Measurements from ENCODE around the gene CLDN34. TPM values are rescaled to one million over a fixed set of nuclear protein-coding genes. Genes with fewer than 3 reads are reported as not detected.

CLDN34 gene
- total RNA-seq, 2 experiments from 2014 or later = not detected

DNA sequence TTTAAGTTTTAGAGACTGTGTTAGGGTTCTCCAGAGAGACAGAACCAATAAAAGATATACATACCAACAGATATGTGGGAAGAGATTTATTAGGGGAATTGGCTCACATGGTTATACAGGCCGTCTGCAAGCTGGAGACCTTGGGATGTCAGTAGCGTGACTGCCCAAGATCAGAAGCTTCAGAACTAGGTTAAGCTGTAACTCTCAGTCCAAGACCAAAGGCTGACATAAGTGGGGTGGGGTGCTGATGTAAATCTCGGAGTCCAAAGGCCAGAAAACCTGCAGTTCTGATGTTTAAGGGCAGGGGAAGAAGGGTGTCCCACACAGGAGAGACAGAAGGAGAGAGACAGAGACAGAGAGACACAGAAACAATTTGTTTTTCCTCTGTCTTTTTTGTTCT, 10.5 kb downstream of the CLDN34 start:
- intact Hi-C loops (cut with micrococcal nuclease; ENCODE audit: unreplicated experiment) = no loop called here
- BruUV-seq (replicated peaks) = no TSS peak
- H3K36me3 ChIP-seq (ENCODE audit: insufficient read depth, low read length) = no peaks in the 10 kb centered on the region
- POLR2A ChIA-PET = no interaction called here
- H2AFZ ChIP-seq (ENCODE audit: low read length) = no peak overlapping the region
- TF ChIP-seq CTCF (conservative IDR thresholded peaks at IDR 0.05; ENCODE audit: low read length) (no peak), EZH2phosphoT487 (IDR thresholded peaks at IDR 0.05; ENCODE audit: borderline replicate concordance, low read depth, low read length) (no peak)
- CTCF ChIA-PET (ENCODE audit: unreplicated experiment) = no interaction called here
- no peaks in the 10 kb centered on the region for H3K79me2 ChIP-seq (ENCODE audit: insufficient read depth, low read depth, low read length)
- no peaks in the 10 kb centered on the region for H3K9me3 ChIP-seq (ENCODE audit: low read length)
- H3K4me2 ChIP-seq (ENCODE audit: low read length) = no peak overlapping the region
- peaks cover 11% of the 10 kb centered on the region for H3K4me1 ChIP-seq (ENCODE audit: insufficient read depth, low read length, poor library complexity, severe bottlenecking)
- no peaks in the 10 kb centered on the region for H4K20me1 ChIP-seq (ENCODE audit: insufficient read depth, low read length)
- H3K4me3 ChIP-seq (ENCODE audit: low read depth, low read length, poor library complexity, severe bottlenecking) = no peak overlapping the region
- no peak overlapping the region for H3K27ac ChIP-seq (ENCODE audit: low read depth, low read length, poor library complexity, severe bottlenecking)
- no peaks in the 10 kb centered on the region for H3K9me2 ChIP-seq (ENCODE audit: insufficient read depth, low read length)
- no peak for DNase-seq (ENCODE audit: low spot score)

DNA sequence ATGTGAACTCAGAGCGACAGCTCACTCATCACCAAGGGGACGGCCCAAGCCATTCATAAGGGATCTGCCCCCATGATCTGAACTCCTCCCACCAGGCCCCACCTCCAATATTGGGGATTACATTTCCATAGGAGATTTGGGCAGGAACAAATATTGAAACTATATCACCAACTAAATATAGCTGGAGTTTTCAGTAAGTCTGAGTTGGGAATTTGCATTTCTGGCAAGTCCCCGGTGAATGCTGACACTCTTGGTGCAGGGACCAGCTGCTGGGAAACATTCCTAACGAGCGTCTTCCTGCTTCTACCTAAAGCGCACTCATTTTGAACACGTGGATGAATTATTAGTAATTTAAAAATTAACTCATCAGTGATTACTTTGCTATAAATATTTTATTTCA, 13.2 kb downstream of the CLDN34 start:
- no peaks in the 10 kb centered on the region for H4K20me1 ChIP-seq (ENCODE audit: insufficient read depth, low read length)
- TF ChIP-seq CTCF (conservative IDR thresholded peaks at IDR 0.05; ENCODE audit: low read length) (no peak), EZH2phosphoT487 (IDR thresholded peaks at IDR 0.05; ENCODE audit: borderline replicate concordance, low read depth, low read length) (no peak)
- no peak overlapping the region for H3K27ac ChIP-seq (ENCODE audit: low read depth, low read length, poor library complexity, severe bottlenecking)
- intact Hi-C loops (cut with micrococcal nuclease; ENCODE audit: unreplicated experiment) = no loop called here
- H2AFZ ChIP-seq (ENCODE audit: low read length) = no peak overlapping the region
- H3K9me3 ChIP-seq (ENCODE audit: low read length) = no peaks in the 10 kb centered on the region
- no TSS peak for BruUV-seq (replicated peaks)
- DNase-seq (ENCODE audit: low spot score) = no peak
- no peaks in the 10 kb centered on the region for H3K79me2 ChIP-seq (ENCODE audit: insufficient read depth, low read depth, low read length)
- H3K9me2 ChIP-seq (ENCODE audit: insufficient read depth, low read length) = no peaks in the 10 kb centered on the region
- CTCF ChIA-PET (ENCODE audit: unreplicated experiment) = no interaction called here
- POLR2A ChIA-PET = no interaction called here
- H3K4me3 ChIP-seq (ENCODE audit: low read depth, low read length, poor library complexity, severe bottlenecking) = no peak overlapping the region
- H3K4me2 ChIP-seq (ENCODE audit: low read length) = no peak overlapping the region
- peaks cover 11% of the 10 kb centered on the region for H3K4me1 ChIP-seq (ENCODE audit: insufficient read depth, low read length, poor library complexity, severe bottlenecking)
- no peaks in the 10 kb centered on the region for H3K36me3 ChIP-seq (ENCODE audit: insufficient read depth, low read length)

GRCh38 chrX:9980927-9981326, 13.8 kb downstream of the CLDN34 start:
- H3K4me3 ChIP-seq (ENCODE audit: low read depth, low read length, poor library complexity, severe bottlenecking) = no peak overlapping the region
- DNase-seq (ENCODE audit: low spot score) = no peak
- intact Hi-C loops (cut with micrococcal nuclease; ENCODE audit: unreplicated experiment) = no loop called here
- no peaks in the 10 kb centered on the region for H3K9me3 ChIP-seq (ENCODE audit: low read length)
- no peaks in the 10 kb centered on the region for H3K79me2 ChIP-seq (ENCODE audit: insufficient read depth, low read depth, low read length)
- no peaks in the 10 kb centered on the region for H3K9me2 ChIP-seq (ENCODE audit: insufficient read depth, low read length)
- H3K27ac ChIP-seq (ENCODE audit: low read depth, low read length, poor library complexity, severe bottlenecking) = no peak overlapping the region
- H4K20me1 ChIP-seq (ENCODE audit: insufficient read depth, low read length) = no peaks in the 10 kb centered on the region
- H3K4me1 ChIP-seq (ENCODE audit: insufficient read depth, low read length, poor library complexity, severe bottlenecking) = peaks cover 11% of the 10 kb centered on the region
- H3K36me3 ChIP-seq (ENCODE audit: insufficient read depth, low read length) = no peaks in the 10 kb centered on the region
- H2AFZ ChIP-seq (ENCODE audit: low read length) = peak overlapping the region; percentile 54; the same call in 1 of the 2 replicates
- ChIA-PET CTCF (ENCODE audit: unreplicated experiment) (no interaction called here), POLR2A (interaction anchor here (0.7 kb wide), 1 partner anchor 351 kb away, joined by 3 read pairs; no protein-coding TSS in a partner anchor)
- no TSS peak for BruUV-seq (replicated peaks)
- no peak for TF ChIP-seq CTCF (conservative IDR thresholded peaks at IDR 0.05; ENCODE audit: low read length)
- no peak for TF ChIP-seq EZH2phosphoT487 (IDR thresholded peaks at IDR 0.05; ENCODE audit: borderline replicate concordance, low read depth, low read length)
- H3K4me2 ChIP-seq (ENCODE audit: low read length) = peak overlapping the region; percentile 29; the same call in 1 of the 2 replicates
